Fibroblast of lung (primary cell): ENCODE results near the gene RAPGEF5. TPM values are rescaled to one million over a fixed set of nuclear protein-coding genes. Genes with fewer than 3 reads are reported as not detected.

Source experiments
- DNase-seq, 2 donors: peaks; one replicate each; pipeline versions ENCODE4 v3.0.0 to v3.0.0-alpha.2; 2010; ENCODE audit warnings: low read depth in 2 of 2
- H2AFZ ChIP-seq: 2 replicates; pipeline ENCODE4 v1.5.1; 2012; ENCODE audit warnings: low read length, control low read depth, inconsistent platforms
- H3K27ac ChIP-seq: 2 replicates; pipeline ENCODE4 v1.5.1; 2011; ENCODE audit warnings: low read length, control low read depth; ENCODE audit not compliant: insufficient read depth
- H3K27me3 ChIP-seq: 2 replicates; pipeline ENCODE4 v1.5.1; 2011; ENCODE audit warnings: mild to moderate bottlenecking, low read length; ENCODE audit not compliant: control insufficient read depth, insufficient read depth
- H3K36me3 ChIP-seq: 2 replicates; pipeline ENCODE4 v1.5.1; 2011; ENCODE audit warnings: low read length; ENCODE audit not compliant: control insufficient read depth, insufficient read depth
- H3K4me1 ChIP-seq: 2 replicates; pipeline ENCODE4 v1.5.1; 2011; ENCODE audit warnings: low read length; ENCODE audit not compliant: control insufficient read depth, insufficient read depth; ENCODE audit errors: extremely low read depth
- H3K4me2 ChIP-seq: 2 replicates; pipeline ENCODE4 v1.5.1; 2011; ENCODE audit warnings: low read length, control low read depth; ENCODE audit not compliant: insufficient read depth; ENCODE audit errors: extremely low read depth
- H3K4me3 ChIP-seq, 4 experiments: fragments of 200-600 bp in 1 of 4; sonication (generic) in 1 of 4; replicated peaks in 1 of 4; 2 replicates each; pipeline ENCODE4 v1.5.1; 2011 to 2016; ENCODE audit warnings: low read length in 4 of 4, low read depth in 3 of 4, mild to moderate bottlenecking in 3 of 4, control low read depth in 2 of 4, inconsistent platforms in 1 of 4, mixed read lengths in 1 of 4; ENCODE audit not compliant: insufficient read depth in 1 of 4; ENCODE audit errors: control extremely low read depth in 1 of 4
- H3K79me2 ChIP-seq: 2 replicates; pipeline ENCODE4 v1.5.1; 2012; ENCODE audit warnings: mild to moderate bottlenecking, low read length, inconsistent platforms; ENCODE audit not compliant: control insufficient read depth, insufficient read depth
- H3K9ac ChIP-seq: 2 replicates; pipeline ENCODE4 v1.5.1; 2011; ENCODE audit warnings: mild to moderate bottlenecking, low read length, control low read depth; ENCODE audit not compliant: insufficient read depth
- H3K9me3 ChIP-seq: 2 replicates; pipeline ENCODE4 v1.5.1; 2012; ENCODE audit warnings: low read depth, low read length; ENCODE audit not compliant: control insufficient read depth, insufficient read depth
- H4K20me1 ChIP-seq: 2 replicates; pipeline ENCODE4 v1.5.1; 2011; ENCODE audit warnings: low read length; ENCODE audit not compliant: control insufficient read depth, insufficient read depth; ENCODE audit errors: extremely low read depth
- CTCF ChIP-seq, 2 donors: IDR thresholded peaks in 1 of 2; conservative IDR thresholded peaks in 1 of 2; 1 replicate in 1 of 2; 2 replicates in 1 of 2; pipeline ENCODE4 v1.5.1; 2011 to 2012; ENCODE audit warnings: low read length in 2 of 2, control low read depth in 1 of 2, inconsistent platforms in 1 of 2, low read depth in 1 of 2, mild to moderate bottlenecking in 1 of 2
- EZH2 ChIP-seq: IDR thresholded peaks from 2 replicates; pipeline ENCODE4 v1.5.1; 2012; ENCODE audit warnings: low read length, control low read depth, mild to moderate bottlenecking; ENCODE audit errors: missing control alignments
- polyA plus RNA-seq, 2 donors: library from polyadenylated mRNA; depleted of rRNA in 1 of 2; stranded (reverse) in 1 of 2; unstranded in 1 of 2; fragments of >200 nt; gene quantifications; 2 replicates each; pipeline ENCODE4 v1.2.1, GENCODE V29; 2011 to 2012; ENCODE audit warnings: missing spikeins in 1 of 2
- total RNA-seq: library from RNA; depleted of rRNA; stranded (reverse); fragments of >200 nt; gene quantifications from 2 replicates; pipeline ENCODE4 v1.2.1, GENCODE V29; 2014

The RAPGEF5 gene
- total and polyA plus RNA-seq, 2 donors (not counting 1 experiment from before 2014, with no cell fraction given) = 1.4 to 1.5 TPM

GRCh38 chr7:22110227-22110839 is 246.6 kb downstream of the RAPGEF5 start:
- Histone ChIP-seq H3K27me3 (no peaks in the 10 kb centered on the region), H3K36me3 (no peaks in the 10 kb centered on the region), H3K27ac (no peak overlapping the region), H4K20me1 (no peaks in the 10 kb centered on the region), H3K9me3 (no peaks in the 10 kb centered on the region), H3K79me2 (no peaks in the 10 kb centered on the region), H3K4me1 (no peaks in the 10 kb centered on the region), H3K9ac (no peak overlapping the region), H3K4me3 (no peak overlapping the region), H2AFZ (no peak overlapping the region), H3K4me2 (no peak overlapping the region)
- DNase-seq = peak; percentile 66 to 91
- peak; percentile 83 to 94 for TF ChIP-seq CTCF (conservative IDR thresholded peaks at IDR 0.05 in 1 of 2, IDR thresholded peaks at IDR 0.05 in 1 of 2; ENCODE audit: low read depth in 1 of 2, low read length in 2 of 2)
- no peak for TF ChIP-seq EZH2

- Histone ChIP-seq H3K27ac (no peak overlapping the region), H3K4me2 (no peak overlapping the region), H4K20me1 (no peaks in the 10 kb centered on the region), H3K9ac (no peak overlapping the region), H3K79me2 (no peaks in the 10 kb centered on the region), H3K4me3 (no peak overlapping the region), H3K36me3 (no peaks in the 10 kb centered on the region), H3K4me1 (no peaks in the 10 kb centered on the region), H3K9me3 (no peaks in the 10 kb centered on the region), H3K27me3 (no peaks in the 10 kb centered on the region), H2AFZ (no peak overlapping the region)
- TF ChIP-seq CTCF (conservative IDR thresholded peaks at IDR 0.05 in 1 of 2, IDR thresholded peaks at IDR 0.05 in 1 of 2; ENCODE audit: low read depth in 1 of 2, low read length in 2 of 2) (peak; percentile 42 to 51), EZH2 (no peak)
- peak; percentile 21 to 44 for DNase-seq
Observed at GRCh38 chr7:22109761-22110160, 247.2 kb downstream of the RAPGEF5 start.

GRCh38 chr7:22108151-22108845 is 248.7 kb downstream of the RAPGEF5 start:
- H4K20me1 ChIP-seq = no peaks in the 10 kb centered on the region
- no peaks in the 10 kb centered on the region for H3K36me3 ChIP-seq
- no peaks in the 10 kb centered on the region for H3K4me1 ChIP-seq
- no peak overlapping the region for H3K27ac ChIP-seq
- TF ChIP-seq EZH2 (no peak), CTCF (conservative IDR thresholded peaks at IDR 0.05 in 1 of 2, IDR thresholded peaks at IDR 0.05 in 1 of 2; ENCODE audit: low read depth in 1 of 2, low read length in 2 of 2) (no peak)
- H2AFZ ChIP-seq = no peak overlapping the region
- H3K9me3 ChIP-seq = no peaks in the 10 kb centered on the region
- no peak overlapping the region for H3K4me3 ChIP-seq
- no peak for DNase-seq
- H3K79me2 ChIP-seq = no peaks in the 10 kb centered on the region
- H3K27me3 ChIP-seq = no peaks in the 10 kb centered on the region
- no peak overlapping the region for H3K9ac ChIP-seq
- no peak overlapping the region for H3K4me2 ChIP-seq
